CD4-positive, alpha-beta T cell (primary cell): Measurements from ENCODE around the gene LLGL1. TPM values are rescaled to one million over a fixed set of nuclear protein-coding genes. Genes with fewer than 3 reads are reported as not detected.

ENCODE experiments used
- ATAC-seq: fragments of 200-7000 bp; cut with Tn5 transposase; one replicate; pipeline ENCODE4 v1.10.0; 2022; ENCODE audit warnings: mild to moderate bottlenecking; ENCODE audit not compliant: poor library complexity
- CTCF ChIA-PET: fragments of 350-600 bp; sonication (Branson Sonifier 250); formaldehyde crosslinking; loops from one replicate; lab custom pipeline; 2021; ENCODE audit warnings: antibody characterized with exemption, inconsistent platforms; lab: Charles Lee
- POLR2A ChIA-PET: fragments of 350-600 bp; sonication (Branson Sonifier 250); formaldehyde crosslinking; loops from one replicate; lab custom pipeline; 2021; ENCODE audit warnings: antibody characterized with exemption, inconsistent platforms; lab: Charles Lee
- DNase-seq, 14 experiments: peaks; one replicate each; pipeline ENCODE4 v3.0.0-alpha.2; 2013 to 2020; ENCODE audit warnings: mixed read lengths in 2 of 14
- H3K27ac ChIP-seq, 2 donors: one replicate each; pipeline versions ENCODE4 v1.5.1 to v1.7.0; 2013; ENCODE audit warnings: low read length in 2 of 2, low read depth in 1 of 2, mild to moderate bottlenecking in 1 of 2
- H3K27me3 ChIP-seq, 2 experiments: 1 replicate in 1 of 2; 2 replicates in 1 of 2; pipeline versions ENCODE4 v1.6.1 to v1.7.0; 2013; ENCODE audit warnings: low read length in 2 of 2, control low read depth in 1 of 2, mild to moderate bottlenecking in 1 of 2, moderate library complexity in 1 of 2; ENCODE audit not compliant: insufficient read depth in 2 of 2, control insufficient read depth in 1 of 2
- H3K36me3 ChIP-seq: one replicate; pipeline ENCODE4 v1.6.1; 2013; ENCODE audit warnings: low read length, control low read depth; ENCODE audit not compliant: insufficient read depth
- H3K4me1 ChIP-seq: one replicate; pipeline ENCODE4 v1.6.1; 2013; ENCODE audit warnings: low read length, control low read depth; ENCODE audit not compliant: insufficient read depth
- H3K4me3 ChIP-seq: one replicate; pipeline ENCODE4 v1.5.1; 2013; ENCODE audit warnings: mild to moderate bottlenecking, low read length, moderate library complexity
- H3K9me3 ChIP-seq, 2 experiments: 1 replicate in 1 of 2; 2 replicates in 1 of 2; pipeline versions ENCODE4 v1.6.1 to v1.7.0; 2013; ENCODE audit warnings: low read length in 2 of 2, mild to moderate bottlenecking in 2 of 2, control low read depth in 1 of 2, moderate library complexity in 1 of 2; ENCODE audit not compliant: control insufficient read depth in 1 of 2, insufficient read depth in 1 of 2
- H3K27ac Mint-ChIP-seq: one replicate; pipeline ENCODE4 v1.8.0; 2020; ENCODE audit warnings: mixed read lengths
- H3K27me3 Mint-ChIP-seq: one replicate; pipeline ENCODE4 v1.8.0; 2021; ENCODE audit warnings: mixed read lengths
- H3K36me3 Mint-ChIP-seq: one replicate; pipeline ENCODE4 v1.8.0; 2021; ENCODE audit warnings: low read depth, mixed read lengths
- H3K4me1 Mint-ChIP-seq: one replicate; pipeline ENCODE4 v1.8.0; 2021; ENCODE audit warnings: low read depth, mixed read lengths
- H3K4me3 Mint-ChIP-seq: one replicate; pipeline ENCODE4 v1.8.0; 2020; ENCODE audit warnings: mild to moderate bottlenecking, mixed read lengths
- H3K9me3 Mint-ChIP-seq: one replicate; pipeline ENCODE4 v1.8.0; 2020; ENCODE audit warnings: mixed read lengths
- intact Hi-C, 2 experiments: fragments of 100-400 bp; cut with DNase I in 1 of 2; cut with micrococcal nuclease in 1 of 2; formaldehyde crosslinking; loops; one replicate each; pipeline versions ENCODE4 v1.15.1 to v1.9.0; 2023 to 2025; cut with DNase I, micrococcal nuclease
- total RNA-seq, 174 experiments: library from RNA in 2 of 174; stranded (reverse) in 2 of 174; gene quantifications; one replicate each; pipeline ENCODE4 v1.2.3 and lab custom pipeline; 2021 to 2026
- TF ChIP-seq, protein P1 (sequence below): fragments of 200-600 bp; IDR thresholded peaks from one replicate; pipeline ENCODE4 v1.8.0; 2022; ENCODE audit warnings: antibody characterized with exemption, mild to moderate bottlenecking

LLGL1 gene
- total RNA-seq, 2 experiments from 2014 or later: 10.8 to 11.6 TPM

DNA sequence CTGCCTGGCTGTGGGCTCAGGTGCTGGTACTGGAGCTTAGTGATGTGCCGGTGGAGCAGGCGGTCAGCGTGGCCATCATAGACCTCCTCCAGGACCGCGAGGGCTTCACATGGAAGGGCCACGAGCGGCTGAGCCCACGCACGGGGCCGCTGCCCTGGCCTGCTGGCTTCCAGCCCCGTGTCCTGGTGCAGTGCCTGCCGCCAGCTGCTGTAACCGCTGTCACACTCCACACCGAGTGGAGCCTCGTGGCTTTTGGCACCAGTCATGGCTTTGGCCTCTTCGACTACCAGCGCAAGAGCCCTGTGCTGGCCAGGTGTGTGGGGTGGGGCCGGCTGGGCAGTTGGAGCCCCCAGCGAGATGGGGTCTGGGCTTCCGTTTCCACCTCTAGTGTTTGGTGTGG is 12.0 kb downstream of the LLGL1 start:
- DNase-seq: no peak
- Histone ChIP-seq H3K27me3 (no peaks in the 10 kb centered on the region), H3K4me3 (no peak overlapping the region), H3K4me1 (no peaks in the 10 kb centered on the region), H3K9me3 (no peaks in the 10 kb centered on the region), H3K36me3 (peaks cover 61% of the 10 kb centered on the region), H3K27ac (no peak overlapping the region)
- Mint-ChIP-seq H3K4me1 (no peaks in the 10 kb centered on the region), H3K9me3 (no peaks in the 10 kb centered on the region), H3K4me3 (no peak overlapping the region), H3K27ac (no peak overlapping the region), H3K27me3 (no peaks in the 10 kb centered on the region), H3K36me3 (peaks cover 54% of the 10 kb centered on the region)
- CTCF ChIA-PET: no interaction called here
- intact Hi-C loops: no loop called here
- ATAC-seq: no peak
- TF ChIP-seq, protein P1, sequence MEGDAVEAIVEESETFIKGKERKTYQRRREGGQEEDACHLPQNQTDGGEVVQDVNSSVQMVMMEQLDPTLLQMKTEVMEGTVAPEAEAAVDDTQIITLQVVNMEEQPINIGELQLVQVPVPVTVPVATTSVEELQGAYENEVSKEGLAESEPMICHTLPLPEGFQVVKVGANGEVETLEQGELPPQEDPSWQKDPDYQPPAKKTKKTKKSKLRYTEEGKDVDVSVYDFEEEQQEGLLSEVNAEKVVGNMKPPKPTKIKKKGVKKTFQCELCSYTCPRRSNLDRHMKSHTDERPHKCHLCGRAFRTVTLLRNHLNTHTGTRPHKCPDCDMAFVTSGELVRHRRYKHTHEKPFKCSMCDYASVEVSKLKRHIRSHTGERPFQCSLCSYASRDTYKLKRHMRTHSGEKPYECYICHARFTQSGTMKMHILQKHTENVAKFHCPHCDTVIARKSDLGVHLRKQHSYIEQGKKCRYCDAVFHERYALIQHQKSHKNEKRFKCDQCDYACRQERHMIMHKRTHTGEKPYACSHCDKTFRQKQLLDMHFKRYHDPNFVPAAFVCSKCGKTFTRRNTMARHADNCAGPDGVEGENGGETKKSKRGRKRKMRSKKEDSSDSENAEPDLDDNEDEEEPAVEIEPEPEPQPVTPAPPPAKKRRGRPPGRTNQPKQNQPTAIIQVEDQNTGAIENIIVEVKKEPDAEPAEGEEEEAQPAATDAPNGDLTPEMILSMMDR: no peak
- POLR2A ChIA-PET: no interaction called here

DNA sequence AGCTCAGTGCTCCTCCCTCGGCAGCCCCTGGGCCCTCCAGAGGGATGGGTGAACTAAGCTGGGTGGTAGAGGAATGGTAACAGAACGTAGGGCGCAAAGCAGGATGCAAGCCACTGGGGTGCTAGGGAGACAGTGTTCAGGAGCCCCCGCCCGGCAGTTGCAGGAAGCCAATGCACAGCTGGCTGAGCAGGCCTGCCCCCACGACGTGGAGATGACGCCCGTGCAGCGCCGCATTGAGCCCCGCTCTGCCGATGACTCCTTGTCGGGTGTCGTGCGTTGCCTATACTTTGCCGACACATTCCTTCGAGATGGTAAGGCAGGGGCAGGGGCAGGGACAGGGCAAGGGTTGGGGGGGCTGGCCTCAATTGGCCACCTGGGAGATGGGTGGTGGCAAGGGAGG is 12.9 kb downstream of the LLGL1 start:
- TF ChIP-seq, protein P1: no peak
- ChIA-PET POLR2A (no interaction called here), CTCF (interaction anchor here (0.8 kb wide), 1 partner anchor 21 kb away, joined by 4 read pairs; no protein-coding TSS in a partner anchor)
- H3K9me3 ChIP-seq: no peaks in the 10 kb centered on the region
- intact Hi-C loops: no loop called here
- DNase-seq (no peak), ATAC-seq (no peak)
- Mint-ChIP-seq H3K27me3 (no peaks in the 10 kb centered on the region), H3K36me3 (peaks cover 54% of the 10 kb centered on the region), H3K27ac (no peak overlapping the region), H3K9me3 (no peaks in the 10 kb centered on the region), H3K4me3 (no peak overlapping the region), H3K4me1 (no peaks in the 10 kb centered on the region)
- no peak overlapping the region for H3K27ac ChIP-seq
- no peaks in the 10 kb centered on the region for H3K4me1 ChIP-seq
- no peaks in the 10 kb centered on the region for H3K27me3 ChIP-seq
- H3K4me3 ChIP-seq: no peak overlapping the region
- H3K36me3 ChIP-seq: peaks cover 55% of the 10 kb centered on the region

DNA sequence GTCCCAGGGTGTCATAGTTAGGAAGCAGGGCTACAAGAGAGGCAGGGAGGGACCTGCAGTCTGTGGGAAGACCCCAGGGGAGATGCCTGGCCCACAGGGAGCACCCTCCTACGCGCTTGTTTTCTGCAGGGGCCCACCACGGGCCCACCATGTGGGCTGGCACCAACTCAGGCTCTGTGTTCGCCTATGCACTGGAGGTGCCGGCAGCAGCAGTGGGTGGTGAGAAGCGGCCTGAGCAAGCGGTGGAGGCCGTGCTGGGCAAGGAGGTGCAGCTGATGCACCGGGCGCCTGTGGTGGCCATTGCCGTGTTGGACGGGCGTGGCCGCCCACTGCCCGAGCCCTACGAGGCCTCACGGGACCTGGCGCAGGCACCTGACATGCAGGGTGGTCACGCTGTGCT is 15.0 kb downstream of the LLGL1 start:
- Histone ChIP-seq H3K4me3 (no peak overlapping the region), H3K27ac (no peak overlapping the region), H3K27me3 (no peaks in the 10 kb centered on the region), H3K4me1 (no peaks in the 10 kb centered on the region), H3K9me3 (no peaks in the 10 kb centered on the region), H3K36me3 (peaks cover 45% of the 10 kb centered on the region)
- H3K27me3 Mint-ChIP-seq: no peaks in the 10 kb centered on the region
- intact Hi-C loops: loop anchor here in 1 of 2 experiments (10.0 kb wide), 1 partner anchor 324 kb away; no protein-coding TSS in a partner anchor
- TF ChIP-seq, protein P1: no peak
- H3K4me3 Mint-ChIP-seq: no peak overlapping the region
- H3K36me3 Mint-ChIP-seq: peaks cover 48% of the 10 kb centered on the region
- ChIA-PET POLR2A (no interaction called here), CTCF (no interaction called here)
- H3K9me3 Mint-ChIP-seq: no peaks in the 10 kb centered on the region
- H3K27ac Mint-ChIP-seq: no peak overlapping the region
- H3K4me1 Mint-ChIP-seq: no peaks in the 10 kb centered on the region
- no peak for ATAC-seq
- DNase-seq: no peak
